Activated naive CD4-positive, alpha-beta T cell treated with anti-CD3 and anti-CD28 coated beads, Interleukin-2, amount 50 U/mL, for 24 hours (primary cell): ENCODE results near the gene CDSN.

Experiments
- H3K27ac Mint-ChIP-seq: one replicate; pipeline ENCODE4 v1.8.0; 2021; ENCODE audit warnings: mild to moderate bottlenecking, mixed read lengths
- H3K27me3 Mint-ChIP-seq: one replicate; pipeline ENCODE4 v1.8.0; 2021; ENCODE audit warnings: mixed read lengths
- H3K36me3 Mint-ChIP-seq: one replicate; pipeline ENCODE4 v1.8.0; 2021; ENCODE audit warnings: mixed read lengths
- H3K4me1 Mint-ChIP-seq: one replicate; pipeline ENCODE4 v1.8.0; 2021; ENCODE audit warnings: mixed read lengths
- H3K4me3 Mint-ChIP-seq: one replicate; pipeline ENCODE4 v1.8.0; 2021; ENCODE audit warnings: mild to moderate bottlenecking, mixed read lengths
- H3K9me3 Mint-ChIP-seq: one replicate; pipeline ENCODE4 v1.8.0; 2021; ENCODE audit warnings: mixed read lengths

The CDSN gene

GRCh38 chr6:31156641-31157040 lies 36.4 kb upstream of the CDSN start:
- H3K27ac Mint-ChIP-seq = no peak overlapping the region
- H3K4me1 Mint-ChIP-seq = peaks cover 32% of the 10 kb centered on the region
- no peaks in the 10 kb centered on the region for H3K36me3 Mint-ChIP-seq
- H3K27me3 Mint-ChIP-seq = no peaks in the 10 kb centered on the region
- no peak overlapping the region for H3K4me3 Mint-ChIP-seq
- no peaks in the 10 kb centered on the region for H3K9me3 Mint-ChIP-seq

GRCh38 chr6:31154436-31154835 lies 34.2 kb upstream of the CDSN start:
- Mint-ChIP-seq H3K9me3 (no peaks in the 10 kb centered on the region), H3K4me1 (peaks cover 27% of the 10 kb centered on the region), H3K27me3 (no peaks in the 10 kb centered on the region), H3K36me3 (no peaks in the 10 kb centered on the region), H3K27ac (no peak overlapping the region), H3K4me3 (no peak overlapping the region)

DNA sequence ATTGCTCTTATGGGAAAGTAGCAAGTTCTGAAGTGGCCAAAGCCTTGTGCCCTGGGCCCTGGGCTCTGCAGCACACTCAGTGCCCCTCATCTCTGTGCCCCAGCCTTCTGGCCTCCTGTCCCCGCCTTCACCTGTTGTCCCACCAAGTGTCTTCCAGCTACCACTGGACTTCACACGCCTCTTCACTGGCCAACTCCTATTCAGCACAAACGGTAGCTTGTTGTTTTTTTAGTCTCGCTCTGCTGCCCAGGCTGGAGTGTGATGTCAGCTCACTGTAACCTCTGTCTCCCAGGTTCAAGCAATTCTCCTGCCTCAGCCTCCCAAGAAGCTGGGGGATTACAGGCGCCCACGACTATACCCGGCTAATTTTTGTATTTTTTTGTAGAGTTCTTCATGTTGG lies 32.5 kb upstream of the CDSN start:
- no peaks in the 10 kb centered on the region for H3K27me3 Mint-ChIP-seq
- H3K4me1 Mint-ChIP-seq = peaks cover 13% of the 10 kb centered on the region
- no peak overlapping the region for H3K27ac Mint-ChIP-seq
- no peaks in the 10 kb centered on the region for H3K36me3 Mint-ChIP-seq
- H3K9me3 Mint-ChIP-seq = no peaks in the 10 kb centered on the region
- H3K4me3 Mint-ChIP-seq = no peak overlapping the region

GRCh38 chr6:31149827-31150447 lies 29.7 kb upstream of the CDSN start:
- no peaks in the 10 kb centered on the region for H3K36me3 Mint-ChIP-seq
- no peak overlapping the region for H3K27ac Mint-ChIP-seq
- no peaks in the 10 kb centered on the region for H3K27me3 Mint-ChIP-seq
- H3K4me3 Mint-ChIP-seq = no peak overlapping the region
- no peaks in the 10 kb centered on the region for H3K9me3 Mint-ChIP-seq
- no peaks in the 10 kb centered on the region for H3K4me1 Mint-ChIP-seq

- no peaks in the 10 kb centered on the region for H3K27me3 Mint-ChIP-seq
- H3K36me3 Mint-ChIP-seq = peaks cover 3% of the 10 kb centered on the region
- H3K4me1 Mint-ChIP-seq = no peaks in the 10 kb centered on the region
- no peaks in the 10 kb centered on the region for H3K9me3 Mint-ChIP-seq
- H3K4me3 Mint-ChIP-seq = no peak overlapping the region
- no peak overlapping the region for H3K27ac Mint-ChIP-seq
Measured at GRCh38 chr6:31145386-31145785, 25.1 kb upstream of the CDSN start.

- Mint-ChIP-seq H3K36me3 (peaks cover 3% of the 10 kb centered on the region), H3K27me3 (no peaks in the 10 kb centered on the region), H3K27ac (no peak overlapping the region), H3K4me3 (no peak overlapping the region), H3K9me3 (no peaks in the 10 kb centered on the region), H3K4me1 (no peaks in the 10 kb centered on the region)
Measured at GRCh38 chr6:31144970-31145340, 24.7 kb upstream of the CDSN start.

DNA sequence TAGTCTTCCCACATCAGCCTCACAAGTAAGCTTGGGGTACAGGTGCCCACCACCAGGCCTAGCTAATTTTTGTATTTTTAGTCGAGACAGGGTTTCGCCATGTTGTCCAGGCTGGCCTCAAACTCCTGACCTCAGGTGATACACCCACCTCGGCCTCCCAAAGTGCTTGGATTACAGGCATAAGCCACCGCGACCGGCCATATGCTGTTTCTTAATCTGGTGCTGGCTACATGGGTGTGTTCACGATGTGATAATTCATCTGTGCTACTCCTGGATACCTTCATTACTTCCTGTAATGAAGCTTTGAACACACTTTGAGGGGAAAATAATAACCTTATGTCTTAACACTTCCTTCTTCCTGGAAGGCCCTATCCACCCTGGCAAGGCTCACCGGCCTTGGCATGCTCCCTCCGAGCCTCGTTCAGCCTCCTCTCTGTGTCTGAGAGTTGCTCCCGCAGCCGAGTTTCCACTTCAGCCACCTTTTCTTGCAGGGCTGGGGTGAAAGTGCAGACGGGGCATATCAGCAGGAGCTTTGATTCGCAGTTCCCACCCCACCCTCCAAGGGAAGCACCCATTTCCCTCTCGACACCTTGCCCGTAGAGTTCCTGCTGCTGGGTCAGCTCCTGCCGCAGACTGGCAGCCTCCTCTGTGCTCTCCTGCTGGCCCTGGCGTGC lies 24.2 kb upstream of the CDSN start:
- Mint-ChIP-seq H3K27me3 (no peaks in the 10 kb centered on the region), H3K36me3 (peaks cover 3% of the 10 kb centered on the region), H3K9me3 (no peaks in the 10 kb centered on the region), H3K4me3 (no peak overlapping the region), H3K27ac (no peak overlapping the region), H3K4me1 (no peaks in the 10 kb centered on the region)

DNA sequence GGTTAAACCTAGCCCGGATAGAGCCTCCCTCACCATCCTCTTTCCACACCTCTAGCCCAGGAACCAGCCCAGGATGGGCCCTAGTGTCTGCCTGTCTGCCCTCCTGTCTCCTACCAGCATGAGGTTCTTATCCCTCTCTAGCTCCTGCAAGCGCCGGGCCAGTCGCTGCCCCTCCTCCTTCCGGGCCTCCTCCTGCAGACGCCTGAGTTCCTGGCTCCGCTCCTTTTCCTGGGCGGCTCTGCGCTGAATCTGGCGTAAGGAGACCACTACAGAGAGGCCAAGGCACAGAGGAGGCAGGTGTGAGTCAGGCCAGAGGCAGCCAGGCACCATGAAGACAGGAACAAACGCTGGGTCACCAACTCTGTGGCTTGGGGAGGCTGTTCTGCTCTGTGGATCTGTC lies 22.9 kb upstream of the CDSN start:
- peak overlapping the region; percentile 76 for H3K27ac Mint-ChIP-seq
- peaks cover 3% of the 10 kb centered on the region for H3K36me3 Mint-ChIP-seq
- no peak overlapping the region for H3K4me3 Mint-ChIP-seq
- H3K4me1 Mint-ChIP-seq = peaks cover 4% of the 10 kb centered on the region
- no peaks in the 10 kb centered on the region for H3K9me3 Mint-ChIP-seq
- H3K27me3 Mint-ChIP-seq = no peaks in the 10 kb centered on the region

GRCh38 chr6:31142361-31142761 lies 22.1 kb upstream of the CDSN start:
- Mint-ChIP-seq H3K9me3 (no peaks in the 10 kb centered on the region), H3K36me3 (peaks cover 3% of the 10 kb centered on the region), H3K27ac (no peak overlapping the region), H3K4me3 (no peak overlapping the region), H3K27me3 (no peaks in the 10 kb centered on the region), H3K4me1 (peaks cover 8% of the 10 kb centered on the region)

- H3K36me3 Mint-ChIP-seq = peaks cover 3% of the 10 kb centered on the region
- H3K9me3 Mint-ChIP-seq = no peaks in the 10 kb centered on the region
- H3K4me3 Mint-ChIP-seq = no peak overlapping the region
- no peaks in the 10 kb centered on the region for H3K27me3 Mint-ChIP-seq
- peaks cover 9% of the 10 kb centered on the region for H3K4me1 Mint-ChIP-seq
- no peak overlapping the region for H3K27ac Mint-ChIP-seq
Measured at GRCh38 chr6:31140643-31141042, 20.4 kb upstream of the CDSN start.

GRCh38 chr6:31139599-31139998 lies 19.4 kb upstream of the CDSN start:
- no peak overlapping the region for H3K27ac Mint-ChIP-seq

DNA sequence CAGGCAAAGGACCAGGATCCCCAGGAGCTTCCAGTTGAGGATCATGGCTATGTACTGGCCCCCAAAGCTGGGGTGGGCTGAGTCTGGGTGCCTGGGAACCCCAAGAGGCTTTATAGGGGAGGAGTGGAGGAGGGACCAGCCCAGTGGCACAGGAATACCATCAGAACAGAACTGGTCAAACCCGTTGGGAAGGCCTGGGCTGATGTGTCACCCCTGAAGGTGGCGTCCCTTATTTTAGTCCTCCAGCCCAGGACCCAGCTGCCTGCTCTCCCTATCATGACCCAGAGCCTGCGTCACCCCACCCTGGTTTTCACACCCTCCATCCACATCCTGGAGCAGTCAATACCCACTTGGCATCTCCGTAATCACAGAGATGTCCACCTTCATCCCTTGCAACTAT lies 18.7 kb upstream of the CDSN start, which contains the start of gene PSORS1C2:
PSORS1C2 (minus strand) TSS at position 85 of the 400 bp plus-strand sequence; CDS start at position 45, 40 bp downstream.
- H3K36me3 Mint-ChIP-seq = peaks cover 3% of the 10 kb centered on the region
- no peak within 1 kb of the TSS for H3K4me3 Mint-ChIP-seq
- H3K27ac Mint-ChIP-seq = no peak within 1 kb of the TSS
- no peaks in the 10 kb centered on the region for H3K27me3 Mint-ChIP-seq
- no peaks in the 10 kb centered on the region for H3K9me3 Mint-ChIP-seq
- H3K4me1 Mint-ChIP-seq = peaks cover 9% of the 10 kb centered on the region

More at GRCh38 chr6:31139599-31139998, 19.4 kb upstream of the CDSN start:
- Mint-ChIP-seq H3K9me3 (no peaks in the 10 kb centered on the region), H3K4me3 (no peak overlapping the region), H3K4me1 (peaks cover 9% of the 10 kb centered on the region), H3K36me3 (peaks cover 3% of the 10 kb centered on the region), H3K27me3 (no peaks in the 10 kb centered on the region)

GRCh38 chr6:31135710-31136109 lies 15.5 kb upstream of the CDSN start:
- Mint-ChIP-seq H3K9me3 (no peaks in the 10 kb centered on the region), H3K4me1 (peaks cover 9% of the 10 kb centered on the region), H3K36me3 (no peaks in the 10 kb centered on the region), H3K27ac (no peak overlapping the region), H3K27me3 (no peaks in the 10 kb centered on the region), H3K4me3 (no peak overlapping the region)

DNA sequence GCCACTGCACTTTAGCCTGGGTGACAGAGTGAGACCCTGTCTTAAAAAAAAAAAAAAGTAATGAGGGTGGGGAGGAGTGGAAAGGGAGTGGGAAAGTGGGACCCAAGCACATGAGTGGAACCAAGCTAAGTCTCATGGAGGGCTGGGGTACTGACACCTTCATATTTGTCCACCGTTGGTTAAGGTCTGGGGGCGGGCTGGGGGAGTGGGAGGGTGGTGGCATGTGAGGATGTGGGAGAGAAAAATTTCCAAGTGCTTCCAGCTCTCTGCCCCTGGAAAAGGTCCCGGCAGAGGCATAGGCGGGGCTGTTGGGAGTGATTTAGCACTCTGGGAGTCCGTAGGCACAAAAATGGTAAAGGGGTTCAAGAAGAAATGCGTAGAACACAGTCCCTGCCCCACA lies 12.6 kb upstream of the CDSN start:
- no peaks in the 10 kb centered on the region for H3K36me3 Mint-ChIP-seq
- peaks cover 11% of the 10 kb centered on the region for H3K4me1 Mint-ChIP-seq
- H3K9me3 Mint-ChIP-seq = no peaks in the 10 kb centered on the region
- no peak overlapping the region for H3K4me3 Mint-ChIP-seq
- no peak overlapping the region for H3K27ac Mint-ChIP-seq
- H3K27me3 Mint-ChIP-seq = no peaks in the 10 kb centered on the region

GRCh38 chr6:31131595-31131994 lies 11.3 kb upstream of the CDSN start:
- no peak overlapping the region for H3K4me3 Mint-ChIP-seq
- H3K27ac Mint-ChIP-seq = no peak overlapping the region
- no peaks in the 10 kb centered on the region for H3K27me3 Mint-ChIP-seq
- no peaks in the 10 kb centered on the region for H3K36me3 Mint-ChIP-seq
- peaks cover 6% of the 10 kb centered on the region for H3K4me1 Mint-ChIP-seq
- H3K9me3 Mint-ChIP-seq = no peaks in the 10 kb centered on the region

DNA sequence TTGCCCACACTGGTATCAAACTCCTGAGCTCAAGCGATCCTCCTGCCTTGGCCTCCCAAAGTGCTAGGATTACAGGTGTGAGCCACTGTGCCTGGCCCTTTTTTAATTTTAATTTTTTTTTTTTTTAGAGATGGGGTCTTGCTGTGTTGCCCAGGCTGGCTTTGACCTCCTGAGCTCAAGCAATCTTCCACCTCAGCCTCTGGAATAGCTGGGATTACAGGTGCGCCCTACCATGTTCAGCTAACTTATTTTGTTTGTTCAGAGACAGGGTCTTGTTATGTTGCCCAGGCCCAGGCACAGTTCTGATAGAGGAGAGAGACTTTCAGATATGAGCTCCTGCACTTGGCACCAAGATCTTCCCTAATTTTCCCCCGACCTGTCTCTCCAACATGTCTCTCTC lies 10.5 kb upstream of the CDSN start:
- Mint-ChIP-seq H3K9me3 (no peaks in the 10 kb centered on the region), H3K27ac (no peak overlapping the region), H3K27me3 (no peaks in the 10 kb centered on the region), H3K36me3 (no peaks in the 10 kb centered on the region), H3K4me1 (peaks cover 6% of the 10 kb centered on the region), H3K4me3 (no peak overlapping the region)

DNA sequence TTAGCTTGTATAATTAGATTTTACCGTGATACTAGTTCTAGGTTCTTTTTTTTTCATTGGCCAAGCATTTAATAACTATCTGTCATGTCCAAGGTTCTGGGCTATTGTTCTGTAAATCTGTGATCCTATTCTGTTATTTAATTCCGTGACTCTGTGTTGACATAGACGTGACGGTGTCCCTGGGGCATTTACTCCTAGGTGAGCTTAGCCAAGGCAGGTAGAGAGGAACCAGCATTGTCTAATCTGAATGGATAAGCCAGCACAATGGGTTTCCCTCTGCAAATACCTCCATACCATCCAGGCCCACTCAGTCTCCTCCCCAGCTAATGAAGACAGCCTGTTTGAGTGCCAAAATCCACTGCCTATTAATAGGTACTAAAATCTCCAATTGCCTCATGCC lies 8.9 kb upstream of the CDSN start:
- Mint-ChIP-seq H3K36me3 (no peaks in the 10 kb centered on the region), H3K27me3 (no peaks in the 10 kb centered on the region), H3K4me1 (peaks cover 6% of the 10 kb centered on the region), H3K27ac (no peak overlapping the region), H3K4me3 (no peak overlapping the region), H3K9me3 (no peaks in the 10 kb centered on the region)
